H9 (cell line): ENCODE results near the gene CCK. TPM values are rescaled to one million over a fixed set of nuclear protein-coding genes. Genes with fewer than 3 reads are reported as not detected.

Experiments
- DNase-seq: peaks from one replicate; pipeline ENCODE4 v3.0.0-alpha.2; 2017
- H2AFZ ChIP-seq: one replicate; pipeline ENCODE4 v1.6.1; 2013; ENCODE audit warnings: mild to moderate bottlenecking, low read length, control low read depth, moderate library complexity
- H2AK5ac ChIP-seq: 2 replicates; pipeline ENCODE4 v1.6.1; 2013; ENCODE audit warnings: low read length, control low read depth, mixed read lengths; ENCODE audit not compliant: insufficient read length
- H2BK120ac ChIP-seq: one replicate; pipeline ENCODE4 v1.6.1; 2013; ENCODE audit warnings: low read depth, mild to moderate bottlenecking, low read length, control low read depth, inconsistent platforms; ENCODE audit not compliant: poor library complexity, severe bottlenecking
- H2BK12ac ChIP-seq: 2 replicates; pipeline ENCODE4 v1.6.1; 2013; ENCODE audit warnings: low read length, control low read depth, mixed read lengths, low read depth; ENCODE audit not compliant: insufficient read length
- H2BK15ac ChIP-seq: 2 replicates; pipeline ENCODE4 v1.6.1; 2013; ENCODE audit warnings: low read depth, low read length, control low read depth
- H2BK20ac ChIP-seq: one replicate; pipeline ENCODE4 v1.6.1; 2013; ENCODE audit warnings: low read depth, mild to moderate bottlenecking, low read length, control low read depth, inconsistent platforms; ENCODE audit not compliant: poor library complexity, severe bottlenecking
- H2BK5ac ChIP-seq: 2 replicates; pipeline ENCODE4 v1.6.1; 2013; ENCODE audit warnings: low read length, control low read depth, mixed read lengths; ENCODE audit not compliant: insufficient read length
- H3K14ac ChIP-seq: 2 replicates; pipeline ENCODE4 v1.6.1; 2013; ENCODE audit warnings: low read length, control low read depth; ENCODE audit not compliant: insufficient read depth
- H3K18ac ChIP-seq: 2 replicates; pipeline ENCODE4 v1.6.1; 2013; ENCODE audit warnings: low read depth, mild to moderate bottlenecking, mixed read lengths, low read length, control low read depth; ENCODE audit not compliant: insufficient read length
- H3K23ac ChIP-seq: 2 replicates; pipeline ENCODE4 v1.6.1; 2013; ENCODE audit warnings: low read length, control low read depth, mixed read lengths, low read depth; ENCODE audit not compliant: insufficient read length
- H3K23me2 ChIP-seq: 2 replicates; pipeline ENCODE4 v1.6.1; 2013; ENCODE audit warnings: low read depth, mild to moderate bottlenecking, mixed read lengths, low read length, control low read depth; ENCODE audit not compliant: insufficient read length, poor library complexity, severe bottlenecking
- H3K27ac ChIP-seq: 2 replicates; pipeline ENCODE4 v1.5.1; 2013; ENCODE audit warnings: low read length, control low read depth, mixed read lengths, low read depth; ENCODE audit not compliant: insufficient read length
- H3K27me3 ChIP-seq: 2 replicates; pipeline ENCODE4 v1.6.1; 2013; ENCODE audit warnings: low read length, control low read depth, inconsistent platforms; ENCODE audit not compliant: insufficient read depth
- H3K4ac ChIP-seq: 2 replicates; pipeline ENCODE4 v1.6.1; 2013; ENCODE audit warnings: low read depth, mild to moderate bottlenecking, control low read depth, inconsistent platforms, low read length, moderate library complexity
- H3K4me1 ChIP-seq: 2 replicates; pipeline ENCODE4 v1.6.1; 2013; ENCODE audit warnings: low read length, control low read depth, inconsistent platforms; ENCODE audit not compliant: insufficient read depth
- H3K4me2 ChIP-seq: 2 replicates; pipeline ENCODE4 v1.6.1; 2013; ENCODE audit warnings: low read length, control low read depth, mixed read lengths; ENCODE audit not compliant: insufficient read length, insufficient read depth
- H3K56ac ChIP-seq: 2 replicates; pipeline ENCODE4 v1.6.1; 2013; ENCODE audit warnings: low read depth, mild to moderate bottlenecking, mixed read lengths, low read length, control low read depth; ENCODE audit not compliant: insufficient read length
- H3K79me1 ChIP-seq: 2 replicates; pipeline ENCODE4 v1.6.1; 2013; ENCODE audit warnings: low read depth, mild to moderate bottlenecking, moderate library complexity, low read length, control low read depth, inconsistent platforms; ENCODE audit not compliant: insufficient read depth, poor library complexity, severe bottlenecking
- H3K79me2 ChIP-seq: 2 replicates; pipeline ENCODE4 v1.6.1; 2013; ENCODE audit warnings: low read length, control low read depth, inconsistent platforms; ENCODE audit not compliant: insufficient read depth
- H3K9ac ChIP-seq: 2 replicates; pipeline ENCODE4 v1.6.1; 2013; ENCODE audit warnings: low read length, control low read depth, mixed read lengths; ENCODE audit not compliant: insufficient read length; ENCODE audit errors: extremely low read depth
- H3K9me3 ChIP-seq: one replicate; pipeline ENCODE4 v1.6.1; 2013; ENCODE audit warnings: low read depth, low read length, inconsistent platforms; ENCODE audit not compliant: control insufficient read depth
- H3T11ph ChIP-seq: one replicate; pipeline ENCODE4 v1.6.1; 2013; ENCODE audit warnings: mild to moderate bottlenecking, low read length, control low read depth, inconsistent platforms
- H4K20me1 ChIP-seq: one replicate; pipeline ENCODE4 v1.6.1; 2013; ENCODE audit not compliant: control insufficient read depth, insufficient read length, insufficient read depth
- H4K5ac ChIP-seq: 2 replicates; pipeline ENCODE4 v1.6.1; 2013; ENCODE audit warnings: low read depth, mild to moderate bottlenecking, mixed read lengths, low read length, control low read depth; ENCODE audit not compliant: insufficient read length
- H4K8ac ChIP-seq: replicated peaks from 2 replicates; pipeline ENCODE4 v1.6.1; 2013; ENCODE audit warnings: low read length, control low read depth, mixed read lengths, low read depth; ENCODE audit not compliant: insufficient read length
- H4K91ac ChIP-seq: 2 replicates; pipeline ENCODE4 v1.6.1; 2013; ENCODE audit warnings: low read depth, mild to moderate bottlenecking, moderate library complexity, mixed read lengths, low read length, control low read depth; ENCODE audit not compliant: insufficient read length
- H3K27ac Mint-ChIP-seq, 3 experiments: 2 replicates in 2 of 3; 3 replicates in 1 of 3; pipeline ENCODE4 v1.8.0; 2020 to 2021; ENCODE audit warnings: mixed read lengths in 3 of 3, mild to moderate bottlenecking in 1 of 3, moderate library complexity in 1 of 3
- H3K27me3 Mint-ChIP-seq: 2 replicates; pipeline ENCODE4 v1.8.0; 2021; ENCODE audit warnings: low read depth, mild to moderate bottlenecking, moderate library complexity, mixed read lengths
- H3K36me3 Mint-ChIP-seq, 3 experiments: 2 replicates in 2 of 3; 3 replicates in 1 of 3; pipeline ENCODE4 v1.8.0; 2020 to 2021; ENCODE audit warnings: low read depth in 3 of 3, mixed read lengths in 3 of 3; ENCODE audit not compliant: insufficient read depth in 1 of 3
- H3K4me1 Mint-ChIP-seq, 2 experiments: 2 replicates each; pipeline ENCODE4 v1.8.0; 2020; ENCODE audit warnings: mixed read lengths in 2 of 2
- H3K4me3 Mint-ChIP-seq, 2 experiments: 2 replicates in 1 of 2; 3 replicates in 1 of 2; pipeline ENCODE4 v1.8.0; 2020 to 2021; ENCODE audit warnings: mild to moderate bottlenecking in 2 of 2, mixed read lengths in 2 of 2, moderate library complexity in 1 of 2
- H3K9me3 Mint-ChIP-seq, 2 experiments: 2 replicates in 1 of 2; 3 replicates in 1 of 2; pipeline ENCODE4 v1.8.0; 2020; ENCODE audit warnings: mild to moderate bottlenecking in 2 of 2, mixed read lengths in 2 of 2, moderate library complexity in 1 of 2
- CTCF ChIP-seq: fragments of 200-600 bp; sonication (generic); conservative IDR thresholded peaks from 3 replicates; pipeline ENCODE4 v1.8.0; 2021; ENCODE audit warnings: antibody characterized with exemption, mild to moderate bottlenecking
- WGBS: extraction: QIAGEN DNeasy Blood & Tissue Kit; methylation state at CpG from one replicate; pipeline ENCODE4 v1.1.7; 2013; ENCODE audit warnings: missing lambda C conversion rate, low lambda C conversion rate, mixed read lengths; ENCODE audit not compliant: insufficient read length; ENCODE audit errors: extremely low coverage; 5-methylcytosine and 5-hydroxymethylcytosine counted together
- total RNA-seq: library from RNA; stranded (reverse); gene quantifications from 2 replicates; pipeline ENCODE4 v1.2.1, GENCODE V29; 2021

Gene CCK
- total RNA-seq, 1 experiment from 2014 or later = 0.37 TPM

- Histone ChIP-seq H2BK12ac (no peak overlapping the region), H4K8ac (no peak overlapping the region), H2AFZ (no peak overlapping the region), H3K9ac (no peak overlapping the region), H3K4ac (no peak overlapping the region), H2BK15ac (no peak overlapping the region), H3K14ac (no peak overlapping the region), H3K79me2 (no peaks in the 10 kb centered on the region), H3T11ph (no peak overlapping the region), H3K56ac (no peak overlapping the region), H3K23me2 (no peaks in the 10 kb centered on the region), H3K27ac (no peak overlapping the region), H2BK20ac (no peak overlapping the region), H2BK5ac (no peak overlapping the region), H3K79me1 (no peaks in the 10 kb centered on the region), H3K27me3 (no peaks in the 10 kb centered on the region), H3K23ac (no peak overlapping the region), H3K4me2 (no peak overlapping the region), H2BK120ac (no peak overlapping the region), H3K4me1 (no peaks in the 10 kb centered on the region), H4K91ac (no peak overlapping the region), H4K5ac (no peak overlapping the region), H4K20me1 (no peaks in the 10 kb centered on the region), H3K18ac (no peak overlapping the region), H3K9me3 (no peaks in the 10 kb centered on the region), H2AK5ac (no peak overlapping the region)
- DNase-seq = no peak
- no peak overlapping the region for H3K27ac Mint-ChIP-seq
- H3K27me3 Mint-ChIP-seq = peaks cover 9% of the 10 kb centered on the region
- no peaks in the 10 kb centered on the region; a peak in 2 of 5 replicates for H3K9me3 Mint-ChIP-seq
- no CpG with 5 or more reads among the region's 2 CpGs for WGBS
- no peaks in the 10 kb centered on the region for H3K36me3 Mint-ChIP-seq
- H3K4me1 Mint-ChIP-seq = no peaks in the 10 kb centered on the region
- H3K4me3 Mint-ChIP-seq = no peak overlapping the region
- TF ChIP-seq CTCF = no peak
These were observed 32.3 kb upstream of the CCK start for GRCh38 chr3:42298259-42298658.
